NT2/D1 (cell line): ENCODE results near the gene HIRA.

Experiments used
- DNase-seq: peaks from one replicate; pipeline ENCODE4 v3.0.0-alpha.2; 2011; ENCODE audit warnings: low read depth, low spot score
- H3K27me3 ChIP-seq: 2 replicates; pipeline ENCODE4 v1.6.0; 2011; ENCODE audit warnings: mild to moderate bottlenecking; ENCODE audit not compliant: insufficient read length, insufficient read depth
- H3K36me3 ChIP-seq: 2 replicates; pipeline ENCODE4 v1.6.1; 2011; ENCODE audit warnings: mild to moderate bottlenecking, low read length, mixed read lengths; ENCODE audit not compliant: insufficient read depth, insufficient read length
- H3K4me1 ChIP-seq: 2 replicates; pipeline ENCODE4 v1.5.1; 2011; ENCODE audit not compliant: insufficient read depth, insufficient read length
- H3K4me3 ChIP-seq: 2 replicates; pipeline ENCODE4 v1.5.1; 2011; ENCODE audit warnings: low read depth; ENCODE audit not compliant: insufficient read length
- H3K9ac ChIP-seq: 2 replicates; pipeline ENCODE4 v1.6.0; 2011; ENCODE audit warnings: low read depth; ENCODE audit not compliant: insufficient read length
- H3K9me3 ChIP-seq: 2 replicates; pipeline ENCODE4 v1.5.1; 2011; ENCODE audit warnings: mild to moderate bottlenecking, low read length; ENCODE audit not compliant: insufficient read depth
- SUZ12 ChIP-seq: IDR thresholded peaks from 2 replicates; pipeline ENCODE4 v1.6.1; 2011; ENCODE audit not compliant: insufficient read length, insufficient read depth; ENCODE audit errors: extremely low read depth
- YY1 ChIP-seq: IDR thresholded peaks from 2 replicates; pipeline ENCODE4 v1.6.1; 2011; ENCODE audit not compliant: insufficient read length, insufficient read depth
- ZNF274 ChIP-seq: IDR thresholded peaks from 2 replicates; pipeline ENCODE4 v1.6.1; 2011; ENCODE audit warnings: mild to moderate bottlenecking, low read depth, low read length

HIRA gene

DNA sequence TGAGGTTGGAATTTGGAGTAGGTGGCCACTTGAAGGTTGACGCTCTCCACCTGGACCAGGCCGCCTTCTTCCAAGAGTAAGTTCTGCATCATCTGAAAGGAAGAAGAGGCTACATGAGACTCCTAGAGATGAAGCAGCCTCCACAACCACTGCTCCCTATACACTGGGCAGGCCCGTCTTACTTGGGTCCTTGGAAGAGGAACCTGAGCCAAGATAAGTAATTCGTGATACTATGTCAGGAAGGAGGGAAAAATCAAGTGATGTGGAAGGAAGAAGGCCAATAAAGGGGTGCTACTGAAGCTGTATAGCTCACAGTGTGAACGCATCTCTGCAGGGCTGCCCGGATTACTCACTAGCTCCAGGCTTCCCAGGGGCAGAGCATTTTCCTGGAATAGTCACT lies 36.4 kb upstream of the HIRA start:
- Histone ChIP-seq H3K4me3 (no peak overlapping the region), H3K4me1 (no peaks in the 10 kb centered on the region), H3K9me3 (no peaks in the 10 kb centered on the region), H3K36me3 (peaks cover 96% of the 10 kb centered on the region), H3K9ac (no peak overlapping the region), H3K27me3 (no peaks in the 10 kb centered on the region)
- TF ChIP-seq SUZ12 (no peak), YY1 (no peak), ZNF274 (no peak)
- DNase-seq: no peak

DNA sequence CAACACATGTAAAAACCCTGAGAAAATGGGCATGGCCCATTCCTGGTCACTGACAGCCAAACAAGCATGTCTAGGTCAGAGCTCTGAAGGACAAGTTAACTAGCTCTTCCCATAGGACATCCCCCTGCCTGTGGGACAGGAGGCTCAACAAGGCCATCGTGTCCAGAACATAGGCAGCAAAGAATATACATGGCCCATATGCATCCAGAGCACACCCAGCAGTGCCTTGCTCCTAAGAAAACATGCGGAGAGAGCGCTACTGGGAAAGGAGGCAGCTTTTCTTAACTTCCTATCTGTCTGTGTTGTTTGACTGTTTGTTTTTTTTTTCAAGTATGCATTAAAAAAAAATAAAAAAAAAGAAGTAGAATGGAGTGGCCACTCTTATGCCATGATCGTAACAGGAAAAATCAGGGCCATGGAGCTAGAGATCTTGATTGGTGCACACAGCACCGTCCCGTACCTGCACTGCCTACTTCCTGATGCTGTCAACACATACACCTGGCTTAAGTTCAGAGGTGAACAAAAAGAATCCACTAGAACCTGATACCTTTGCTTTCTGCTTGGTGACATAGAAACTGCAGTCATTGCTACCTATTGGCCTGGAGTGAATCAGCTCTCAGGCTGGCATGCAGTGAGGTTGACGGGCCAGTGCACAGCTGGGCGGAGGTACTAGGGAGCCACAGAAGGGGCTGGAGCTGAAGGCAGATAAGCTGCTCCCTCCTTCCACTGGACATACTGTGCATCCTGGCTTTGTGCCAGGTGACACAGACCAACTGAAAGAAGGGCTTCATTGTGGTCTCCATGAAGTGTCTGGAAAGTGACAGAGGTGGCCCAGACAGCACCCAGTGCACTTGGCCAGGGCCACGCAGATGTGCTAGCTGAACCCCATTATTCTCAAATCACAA lies 35.6 kb upstream of the HIRA start:
- H3K9me3 ChIP-seq: no peaks in the 10 kb centered on the region
- H3K4me1 ChIP-seq: no peaks in the 10 kb centered on the region
- no peak overlapping the region for H3K4me3 ChIP-seq
- no peaks in the 10 kb centered on the region for H3K27me3 ChIP-seq
- H3K36me3 ChIP-seq: peaks cover 95% of the 10 kb centered on the region
- no peak for DNase-seq
- TF ChIP-seq SUZ12 (no peak), ZNF274 (no peak), YY1 (no peak)
- no peak overlapping the region for H3K9ac ChIP-seq

DNA sequence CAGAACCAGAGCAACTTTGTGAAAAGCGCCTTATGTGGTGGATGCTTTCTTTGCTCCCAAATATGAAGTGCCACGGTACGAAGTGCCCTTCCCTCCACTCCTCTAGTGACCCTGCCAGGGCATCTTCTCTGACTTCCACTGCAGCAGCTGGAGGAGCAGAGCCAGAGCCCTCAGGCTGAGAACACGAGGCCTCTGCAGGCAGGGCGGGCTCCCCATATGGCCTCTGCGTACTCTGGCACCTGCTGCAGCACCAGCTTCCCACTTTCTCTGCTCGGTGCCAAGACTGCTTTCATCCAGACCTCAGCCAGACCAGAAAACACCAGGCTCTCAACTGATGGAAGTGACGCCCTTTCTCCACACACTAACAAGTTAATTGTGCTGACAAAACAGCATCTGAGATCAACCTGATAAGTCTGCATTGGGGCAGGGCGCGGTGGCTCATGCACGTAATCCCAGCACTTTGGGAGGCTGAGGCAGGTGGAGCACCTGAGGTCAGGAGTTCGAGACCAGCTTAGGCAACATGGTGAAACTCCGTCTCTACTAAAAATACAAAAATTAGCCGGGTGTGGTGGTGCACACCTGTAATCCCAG lies 34.7 kb upstream of the HIRA start:
- H3K9me3 ChIP-seq: no peaks in the 10 kb centered on the region
- TF ChIP-seq SUZ12: no peak
- no peak for TF ChIP-seq ZNF274
- TF ChIP-seq YY1: no peak
- H3K4me1 ChIP-seq: no peaks in the 10 kb centered on the region
- H3K4me3 ChIP-seq: no peak overlapping the region
- DNase-seq: no peak
- peaks cover 91% of the 10 kb centered on the region for H3K36me3 ChIP-seq
- no peak overlapping the region for H3K9ac ChIP-seq
- H3K27me3 ChIP-seq: no peaks in the 10 kb centered on the region

DNA sequence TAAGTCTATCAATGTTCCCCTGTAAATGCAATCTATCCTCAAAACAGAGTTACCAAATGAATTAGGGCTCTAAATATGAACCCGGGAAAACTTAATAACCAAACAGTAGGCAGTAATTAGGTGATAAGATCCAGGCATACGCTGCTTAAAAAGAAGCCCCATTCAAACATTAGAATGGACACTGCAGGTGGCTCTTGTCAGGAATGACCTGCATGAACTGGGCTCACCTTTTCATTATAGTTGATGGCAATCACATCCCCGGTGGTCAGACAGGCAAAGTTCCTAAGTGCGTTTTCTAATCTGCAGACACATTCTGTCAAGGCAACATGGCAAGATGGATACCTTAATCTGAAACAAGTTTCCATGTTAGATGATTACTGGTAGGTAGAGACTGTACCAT lies 33.4 kb upstream of the HIRA start:
- Histone ChIP-seq H3K36me3 (peaks cover 87% of the 10 kb centered on the region), H3K4me1 (no peaks in the 10 kb centered on the region), H3K9ac (no peak overlapping the region), H3K27me3 (no peaks in the 10 kb centered on the region), H3K9me3 (no peaks in the 10 kb centered on the region), H3K4me3 (no peak overlapping the region)
- DNase-seq: no peak
- TF ChIP-seq ZNF274: no peak
- no peak for TF ChIP-seq SUZ12
- no peak for TF ChIP-seq YY1

DNA sequence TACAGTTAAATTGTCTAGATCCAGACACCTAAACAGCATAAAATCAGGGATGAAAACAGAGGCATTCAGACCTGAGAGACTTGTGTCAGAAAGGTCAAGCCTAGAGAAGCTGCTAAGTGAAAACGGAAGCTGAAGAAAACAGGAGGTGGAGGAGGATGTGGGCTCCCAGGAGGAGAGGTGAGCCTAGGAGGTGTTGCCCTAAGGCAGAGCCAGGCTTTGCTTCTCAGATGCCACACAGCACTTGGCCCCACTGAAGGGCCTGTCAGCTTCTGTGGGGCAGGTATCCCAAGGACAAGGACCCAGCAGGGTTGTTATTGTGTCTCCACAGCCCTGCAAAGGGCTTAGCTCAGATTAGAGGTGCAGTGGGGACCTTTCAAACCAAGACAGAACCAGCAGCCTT lies 33.0 kb upstream of the HIRA start:
- DNase-seq: no peak
- TF ChIP-seq ZNF274 (no peak), YY1 (no peak), SUZ12 (no peak)
- Histone ChIP-seq H3K9me3 (no peaks in the 10 kb centered on the region), H3K4me3 (no peak overlapping the region), H3K4me1 (no peaks in the 10 kb centered on the region), H3K9ac (no peak overlapping the region), H3K27me3 (no peaks in the 10 kb centered on the region), H3K36me3 (peaks cover 82% of the 10 kb centered on the region)

DNA sequence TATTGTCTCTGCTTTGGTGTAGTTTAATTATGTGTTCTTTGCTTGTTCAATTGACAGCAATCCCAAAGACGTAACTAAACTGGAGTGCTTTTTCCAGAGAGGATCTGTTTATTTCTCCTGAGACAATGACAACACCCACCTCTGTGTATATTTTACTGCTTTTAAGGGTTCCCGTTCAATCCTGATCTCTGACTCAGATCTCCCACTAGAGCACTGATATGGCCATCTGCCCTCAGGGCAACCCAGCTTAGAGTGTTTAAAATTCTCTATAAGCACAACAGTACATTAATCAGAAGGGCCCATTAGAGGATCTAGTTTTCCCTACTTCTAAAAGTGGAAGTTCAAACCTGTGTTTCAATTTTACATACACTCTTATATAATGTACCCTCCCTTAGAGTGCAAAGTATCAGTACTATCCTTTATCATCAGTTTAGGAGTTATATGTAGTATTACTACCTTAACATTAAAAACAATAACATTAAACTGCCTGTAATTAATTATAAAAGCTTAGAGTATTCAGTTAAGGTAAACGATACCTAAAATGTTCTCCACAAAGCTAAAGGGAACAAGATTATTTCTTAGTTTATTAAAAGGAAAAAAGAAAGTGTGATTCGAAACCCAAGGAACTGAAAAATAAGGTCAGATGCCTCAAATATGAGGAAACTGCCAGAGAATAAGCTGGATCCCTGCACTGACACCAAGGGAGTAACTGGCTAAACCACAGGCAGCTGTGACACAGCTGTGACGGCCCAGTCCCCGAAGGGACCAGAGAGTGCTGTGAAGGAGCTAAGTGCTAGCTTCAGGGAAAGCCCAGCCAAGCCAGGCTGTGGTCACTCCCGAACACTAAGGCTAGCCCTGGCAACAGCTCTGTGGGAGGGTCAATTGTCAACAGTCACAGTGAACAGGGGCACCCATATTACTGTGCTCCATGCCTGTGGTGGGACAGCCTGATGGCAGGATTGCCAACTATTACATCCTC lies 32.2 kb upstream of the HIRA start:
- Histone ChIP-seq H3K9ac (no peak overlapping the region), H3K36me3 (peaks cover 75% of the 10 kb centered on the region), H3K9me3 (no peaks in the 10 kb centered on the region), H3K4me1 (no peaks in the 10 kb centered on the region), H3K4me3 (no peak overlapping the region), H3K27me3 (no peaks in the 10 kb centered on the region)
- TF ChIP-seq ZNF274: no peak
- TF ChIP-seq SUZ12: no peak
- TF ChIP-seq YY1: no peak
- no peak for DNase-seq
